ENCODE results near the gene ZNF716.

The ZNF716 gene

DNA sequence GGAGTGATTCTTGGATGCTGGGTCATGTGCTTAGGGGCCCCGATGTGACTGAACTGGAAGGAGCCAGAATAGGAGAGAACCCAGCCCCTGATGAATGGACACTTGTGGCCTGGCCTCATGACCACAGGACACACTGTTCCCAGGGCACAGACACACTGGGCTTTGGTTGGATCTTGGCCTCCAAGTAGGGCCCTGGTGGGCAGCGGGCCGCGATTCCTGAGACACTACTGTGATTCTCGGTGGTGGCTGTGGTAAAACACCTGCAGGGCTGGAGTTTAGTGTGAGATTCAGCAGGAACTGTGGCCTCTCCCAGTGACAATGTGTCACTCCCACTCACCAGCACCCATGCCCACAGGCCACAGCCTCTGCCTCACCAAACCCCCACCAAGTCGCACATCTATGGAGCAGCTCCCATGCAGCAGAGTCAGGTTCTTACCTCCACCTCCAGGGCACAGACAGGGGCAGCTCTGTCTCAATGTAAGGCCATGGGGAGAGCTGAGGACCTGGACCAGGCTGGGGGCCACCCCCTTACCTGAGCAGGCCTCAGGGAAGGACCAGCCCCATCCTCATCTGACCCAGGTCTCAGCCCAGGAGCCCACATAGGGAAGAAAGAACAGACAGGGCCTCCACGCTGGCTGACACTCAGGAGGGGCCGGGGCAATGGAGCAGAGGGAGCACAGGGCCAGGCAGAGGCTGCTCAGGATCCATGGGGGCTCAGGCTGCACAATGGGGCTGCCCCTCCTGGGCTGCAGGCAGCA, 33.2 kb upstream of the ZNF716 start:
- no peak for DNase-seq (ENCODE audit: extremely low read depth, low read depth)
- TF ChIP-seq, protein P1, sequence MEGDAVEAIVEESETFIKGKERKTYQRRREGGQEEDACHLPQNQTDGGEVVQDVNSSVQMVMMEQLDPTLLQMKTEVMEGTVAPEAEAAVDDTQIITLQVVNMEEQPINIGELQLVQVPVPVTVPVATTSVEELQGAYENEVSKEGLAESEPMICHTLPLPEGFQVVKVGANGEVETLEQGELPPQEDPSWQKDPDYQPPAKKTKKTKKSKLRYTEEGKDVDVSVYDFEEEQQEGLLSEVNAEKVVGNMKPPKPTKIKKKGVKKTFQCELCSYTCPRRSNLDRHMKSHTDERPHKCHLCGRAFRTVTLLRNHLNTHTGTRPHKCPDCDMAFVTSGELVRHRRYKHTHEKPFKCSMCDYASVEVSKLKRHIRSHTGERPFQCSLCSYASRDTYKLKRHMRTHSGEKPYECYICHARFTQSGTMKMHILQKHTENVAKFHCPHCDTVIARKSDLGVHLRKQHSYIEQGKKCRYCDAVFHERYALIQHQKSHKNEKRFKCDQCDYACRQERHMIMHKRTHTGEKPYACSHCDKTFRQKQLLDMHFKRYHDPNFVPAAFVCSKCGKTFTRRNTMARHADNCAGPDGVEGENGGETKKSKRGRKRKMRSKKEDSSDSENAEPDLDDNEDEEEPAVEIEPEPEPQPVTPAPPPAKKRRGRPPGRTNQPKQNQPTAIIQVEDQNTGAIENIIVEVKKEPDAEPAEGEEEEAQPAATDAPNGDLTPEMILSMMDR (IDR thresholded peaks at IDR 0.05; ENCODE audit: low read depth, low read length) = no peak

DNA sequence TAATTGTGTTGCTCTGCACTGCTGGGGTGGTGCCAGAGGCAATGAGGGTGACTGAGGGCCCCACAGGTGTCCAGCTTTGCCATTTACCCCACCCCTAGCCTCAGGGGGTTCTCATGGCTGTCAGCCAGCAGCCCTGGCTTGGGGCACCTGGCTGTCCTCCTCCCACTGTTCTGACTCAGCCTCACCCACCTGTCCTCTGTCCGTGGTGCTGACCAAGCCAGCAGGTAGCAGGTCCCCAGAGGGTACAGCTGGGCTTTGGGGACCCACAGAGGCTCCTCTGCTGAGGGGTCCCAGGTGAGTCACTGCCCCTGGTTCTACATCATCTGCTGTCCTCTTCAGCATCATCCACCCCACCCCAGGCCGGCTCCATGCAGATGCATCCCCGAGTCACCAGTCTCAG, 32.2 kb upstream of the ZNF716 start:
- TF ChIP-seq, protein P1 (IDR thresholded peaks at IDR 0.05; ENCODE audit: low read depth, low read length) = no peak
- DNase-seq (ENCODE audit: extremely low read depth, low read depth) = no peak

DNA sequence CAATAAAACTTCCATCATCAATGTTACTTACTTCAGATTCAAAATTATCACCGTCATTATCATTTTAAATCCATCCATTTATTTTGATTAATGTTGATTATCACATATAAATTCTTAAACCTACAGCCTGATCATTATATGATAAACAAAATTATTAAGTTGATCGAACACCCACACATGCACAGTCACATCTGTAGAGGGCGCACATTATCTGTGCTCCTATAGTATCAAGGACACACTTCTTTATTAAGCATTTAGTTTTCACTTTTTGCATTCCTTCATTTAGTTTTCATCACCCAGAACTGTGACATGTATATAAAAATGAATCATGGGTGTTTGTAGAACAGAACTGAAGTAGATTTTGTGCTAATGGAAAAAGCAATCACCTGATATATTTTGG, 26.2 kb upstream of the ZNF716 start:
- TF ChIP-seq, protein P1 (IDR thresholded peaks at IDR 0.05; ENCODE audit: low read depth, low read length) = no peak
- no peak for DNase-seq (ENCODE audit: extremely low read depth, low read depth)

DNA sequence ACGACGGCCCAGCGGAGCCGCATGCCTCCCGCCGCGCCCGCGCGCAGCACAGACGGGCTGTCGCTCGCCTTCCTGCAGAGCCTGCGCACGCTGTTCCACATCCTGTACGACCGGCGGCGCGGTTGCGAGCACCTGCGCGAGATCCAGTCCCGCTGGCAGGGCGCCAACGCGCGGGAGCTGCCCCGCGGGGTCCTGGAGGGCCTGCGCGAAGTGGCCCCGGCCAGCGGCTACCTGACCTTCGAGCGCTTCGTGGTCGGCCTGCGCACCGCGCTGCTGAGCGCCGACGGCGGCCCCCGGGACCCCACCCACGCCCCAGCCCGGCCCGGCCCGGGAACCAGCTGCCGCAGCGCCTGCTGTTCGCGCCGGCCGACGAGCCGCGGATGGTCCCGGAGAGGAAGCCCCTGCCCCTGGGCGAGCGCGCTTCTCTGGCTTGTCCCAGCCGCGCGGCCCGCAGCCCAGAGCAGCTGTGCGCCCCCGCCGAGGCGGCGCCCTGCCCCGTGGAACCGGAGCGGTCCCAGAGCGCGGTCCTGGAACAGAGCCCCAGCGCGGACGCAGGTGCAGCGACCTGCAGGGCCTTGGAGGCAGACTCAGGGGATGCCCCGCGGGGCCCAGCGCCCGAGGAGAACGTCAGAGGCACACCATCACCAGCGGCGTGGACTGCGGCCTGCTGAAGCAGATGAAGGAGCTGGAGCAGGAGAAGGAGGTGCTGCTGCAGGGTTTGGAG, 25.3 kb upstream of the ZNF716 start:
- TF ChIP-seq, protein P1 (IDR thresholded peaks at IDR 0.05; ENCODE audit: low read depth, low read length) = no peak
- DNase-seq (ENCODE audit: extremely low read depth, low read depth) = no peak

DNA sequence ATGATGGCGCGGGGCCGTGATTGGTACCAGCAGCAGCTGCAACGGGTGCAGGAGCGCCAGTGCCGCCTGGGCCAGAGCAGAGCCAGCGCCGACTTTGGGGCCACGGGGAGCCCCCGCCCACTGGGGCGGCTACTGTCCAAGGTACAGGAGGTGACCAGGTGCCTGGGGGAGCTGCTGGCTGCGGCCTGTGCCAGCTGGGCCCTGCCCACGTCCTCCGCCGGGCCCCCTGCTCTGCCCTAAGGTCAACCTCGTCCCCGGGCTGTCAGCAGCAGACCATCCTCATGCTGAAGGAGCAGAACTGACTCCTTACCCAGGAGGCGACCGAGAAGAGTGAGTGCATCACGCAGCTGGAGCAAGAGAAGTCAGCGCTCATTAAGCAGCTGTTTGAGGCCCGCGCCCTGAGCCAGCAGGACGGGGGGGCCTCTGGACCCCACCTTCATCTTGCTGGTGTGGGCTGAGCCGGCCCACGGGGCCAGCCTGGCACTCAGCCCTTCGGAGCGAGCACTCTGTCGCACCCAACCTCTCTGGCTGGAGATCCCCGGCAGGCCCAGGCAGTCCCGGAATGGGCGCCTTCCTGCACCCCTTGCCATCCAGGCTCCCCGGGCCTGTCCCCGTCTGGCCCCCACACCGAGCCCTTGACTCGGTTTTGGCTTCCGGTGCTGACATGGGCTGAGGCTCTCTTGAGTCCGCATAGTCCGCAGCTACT, 24.6 kb upstream of the ZNF716 start:
- TF ChIP-seq, protein P1 (IDR thresholded peaks at IDR 0.05; ENCODE audit: low read depth, low read length) = no peak

DNA sequence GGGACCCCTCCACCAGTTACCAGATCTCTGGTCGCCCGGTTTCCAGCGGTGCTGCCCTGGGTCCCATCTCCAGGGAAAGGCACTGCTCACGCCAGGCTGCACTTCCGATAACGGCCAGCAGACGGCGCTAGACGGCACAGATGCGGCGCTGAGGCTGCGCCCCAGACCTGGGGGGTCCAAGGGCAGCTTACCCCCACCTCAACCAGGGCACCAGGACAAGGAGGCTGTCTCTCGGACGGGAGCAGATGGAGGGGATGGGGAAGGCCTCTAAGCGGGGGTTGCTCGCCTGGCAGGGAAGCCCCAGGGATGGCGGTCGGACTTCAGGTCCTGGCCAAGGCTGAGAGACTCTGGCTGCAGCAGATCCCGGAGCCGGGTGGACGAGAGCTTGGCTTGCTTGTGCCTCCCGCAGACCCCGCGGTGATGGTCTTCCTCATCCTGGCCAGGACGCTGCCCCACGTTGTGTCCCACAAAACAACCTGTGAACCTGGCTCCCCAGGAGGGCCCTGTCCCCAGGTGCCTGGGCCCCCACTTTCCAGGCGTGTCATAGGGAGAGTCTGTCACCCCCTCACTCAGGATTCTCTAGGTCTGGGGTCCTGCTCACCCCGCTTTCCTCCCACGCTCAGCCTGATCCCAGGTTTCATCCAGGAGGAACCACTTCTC, 23.9 kb upstream of the ZNF716 start:
- TF ChIP-seq, protein P1 (IDR thresholded peaks at IDR 0.05; ENCODE audit: low read depth, low read length) = no peak; the same call in 1 of the 2 replicates
- DNase-seq (ENCODE audit: extremely low read depth, low read depth) = no peak

More for the DNA sequence above, 24.6 kb upstream of the ZNF716 start:
- DNase-seq (ENCODE audit: extremely low read depth, low read depth) = no peak

Data from AG09319 (cell line).